Measurements from ENCODE around the gene ENDOG.

DNA sequence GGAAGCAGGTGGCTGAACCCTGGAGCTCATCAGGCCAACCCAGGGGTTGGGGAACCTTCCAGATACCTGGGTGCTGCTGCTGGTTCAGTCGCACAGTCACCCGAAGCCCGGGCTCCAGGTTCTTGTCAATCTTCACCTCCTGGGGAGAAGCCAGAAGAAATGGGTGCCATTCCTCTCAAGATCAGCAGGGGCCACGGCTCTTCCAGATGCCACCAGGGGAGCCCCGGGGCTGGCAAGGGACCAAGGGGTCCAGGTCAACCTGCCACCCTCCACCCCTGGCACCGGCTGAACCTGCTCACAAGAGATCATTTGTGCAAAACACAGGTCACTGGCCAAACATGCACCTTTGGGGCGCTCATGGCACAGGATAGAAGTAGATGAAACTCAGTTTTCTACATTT, 6.6 kb downstream of the ENDOG start:
- TF ChIP-seq POLR2AphosphoS5 (IDR thresholded peaks at IDR 0.05; ENCODE audit: low read depth, low read length) (no peak), TAF1 (IDR thresholded peaks at IDR 0.05; ENCODE audit: borderline replicate concordance, insufficient read depth, low read length) (no peak)
- TF ChIP-seq, protein P1, sequence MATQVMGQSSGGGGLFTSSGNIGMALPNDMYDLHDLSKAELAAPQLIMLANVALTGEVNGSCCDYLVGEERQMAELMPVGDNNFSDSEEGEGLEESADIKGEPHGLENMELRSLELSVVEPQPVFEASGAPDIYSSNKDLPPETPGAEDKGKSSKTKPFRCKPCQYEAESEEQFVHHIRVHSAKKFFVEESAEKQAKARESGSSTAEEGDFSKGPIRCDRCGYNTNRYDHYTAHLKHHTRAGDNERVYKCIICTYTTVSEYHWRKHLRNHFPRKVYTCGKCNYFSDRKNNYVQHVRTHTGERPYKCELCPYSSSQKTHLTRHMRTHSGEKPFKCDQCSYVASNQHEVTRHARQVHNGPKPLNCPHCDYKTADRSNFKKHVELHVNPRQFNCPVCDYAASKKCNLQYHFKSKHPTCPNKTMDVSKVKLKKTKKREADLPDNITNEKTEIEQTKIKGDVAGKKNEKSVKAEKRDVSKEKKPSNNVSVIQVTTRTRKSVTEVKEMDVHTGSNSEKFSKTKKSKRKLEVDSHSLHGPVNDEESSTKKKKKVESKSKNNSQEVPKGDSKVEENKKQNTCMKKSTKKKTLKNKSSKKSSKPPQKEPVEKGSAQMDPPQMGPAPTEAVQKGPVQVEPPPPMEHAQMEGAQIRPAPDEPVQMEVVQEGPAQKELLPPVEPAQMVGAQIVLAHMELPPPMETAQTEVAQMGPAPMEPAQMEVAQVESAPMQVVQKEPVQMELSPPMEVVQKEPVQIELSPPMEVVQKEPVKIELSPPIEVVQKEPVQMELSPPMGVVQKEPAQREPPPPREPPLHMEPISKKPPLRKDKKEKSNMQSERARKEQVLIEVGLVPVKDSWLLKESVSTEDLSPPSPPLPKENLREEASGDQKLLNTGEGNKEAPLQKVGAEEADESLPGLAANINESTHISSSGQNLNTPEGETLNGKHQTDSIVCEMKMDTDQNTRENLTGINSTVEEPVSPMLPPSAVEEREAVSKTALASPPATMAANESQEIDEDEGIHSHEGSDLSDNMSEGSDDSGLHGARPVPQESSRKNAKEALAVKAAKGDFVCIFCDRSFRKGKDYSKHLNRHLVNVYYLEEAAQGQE (IDR thresholded peaks at IDR 0.05; ENCODE audit: insufficient read depth in 1 of 2, low read depth in 2 of 2, low read length in 2 of 2), result no peak
